ENCODE results near the gene CEP57. TPM values are rescaled to one million over a fixed set of nuclear protein-coding genes. Genes with fewer than 3 reads are reported as not detected.

The CEP57 gene
- polyA plus RNA-seq, 1 donor (not counting 4 experiments of a cell fraction or from before 2014, with no cell fraction given), result 27.1 TPM

DNA sequence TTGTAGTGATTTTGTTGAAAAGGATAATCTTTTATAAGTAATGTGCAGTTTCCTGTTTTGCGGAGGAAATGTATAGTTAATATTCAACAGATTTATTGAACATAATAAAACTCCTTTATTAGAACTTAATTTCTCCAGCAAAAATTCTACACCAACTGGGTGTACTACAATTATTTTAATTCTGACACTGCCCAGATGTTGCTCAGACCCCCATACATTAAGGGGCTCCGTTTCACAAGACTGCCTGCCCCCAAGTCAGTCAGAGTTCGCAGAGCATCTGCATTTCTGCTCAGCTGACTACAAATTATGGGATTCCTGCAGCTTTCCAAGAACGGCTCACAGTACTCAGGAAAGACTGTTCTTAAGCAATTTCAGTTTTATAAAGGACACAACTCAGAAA lies 6.2 kb downstream of the CEP57 start:
- FAIRE-seq (no peak), DNase-seq (ENCODE audit: low read depth, low spot score) (no peak)
- no peaks in the 10 kb centered on the region for H4K20me1 ChIP-seq (ENCODE audit: control insufficient read depth, extremely low read depth, insufficient read depth, low read length)
- H3K79me2 ChIP-seq (ENCODE audit: control insufficient read depth, insufficient read depth, low read length), result peaks cover 41% of the 10 kb centered on the region
- H3K9ac ChIP-seq (ENCODE audit: control insufficient read depth, extremely low read depth, insufficient read depth, low read length), result no peak overlapping the region
- no peaks in the 10 kb centered on the region for H3K9me3 ChIP-seq (ENCODE audit: control insufficient read depth, low read depth, low read length)
- no peaks in the 10 kb centered on the region for H3K9me1 ChIP-seq (ENCODE audit: control insufficient read depth, extremely low read depth, insufficient read depth, low read length)
- dilution Hi-C loops (cut with MboI; ENCODE audit: extremely low pct_ligation_motif_present, low sequenced_read_pairs), result no loop called here
- no peak overlapping the region for H3K4me2 ChIP-seq (ENCODE audit: control insufficient read depth, extremely low read depth, insufficient read depth, low read depth, low read length)
- no peak overlapping the region for H3K27ac ChIP-seq (ENCODE audit: control insufficient read depth, insufficient read depth, low read length)
- no peak overlapping the region for H3K4me3 ChIP-seq (ENCODE audit: control insufficient read depth in 2 of 3, extremely low read depth in 1 of 3, insufficient read depth in 2 of 3, low read depth in 1 of 3, low read length in 3 of 3)
- H3K27me3 ChIP-seq (ENCODE audit: control insufficient read depth, extremely low read depth, insufficient read depth, low read length), result no peaks in the 10 kb centered on the region
- peaks cover 8% of the 10 kb centered on the region for H3K4me1 ChIP-seq (ENCODE audit: control insufficient read depth, extremely low read depth, insufficient read depth, low read length)
- TF ChIP-seq, protein P1, sequence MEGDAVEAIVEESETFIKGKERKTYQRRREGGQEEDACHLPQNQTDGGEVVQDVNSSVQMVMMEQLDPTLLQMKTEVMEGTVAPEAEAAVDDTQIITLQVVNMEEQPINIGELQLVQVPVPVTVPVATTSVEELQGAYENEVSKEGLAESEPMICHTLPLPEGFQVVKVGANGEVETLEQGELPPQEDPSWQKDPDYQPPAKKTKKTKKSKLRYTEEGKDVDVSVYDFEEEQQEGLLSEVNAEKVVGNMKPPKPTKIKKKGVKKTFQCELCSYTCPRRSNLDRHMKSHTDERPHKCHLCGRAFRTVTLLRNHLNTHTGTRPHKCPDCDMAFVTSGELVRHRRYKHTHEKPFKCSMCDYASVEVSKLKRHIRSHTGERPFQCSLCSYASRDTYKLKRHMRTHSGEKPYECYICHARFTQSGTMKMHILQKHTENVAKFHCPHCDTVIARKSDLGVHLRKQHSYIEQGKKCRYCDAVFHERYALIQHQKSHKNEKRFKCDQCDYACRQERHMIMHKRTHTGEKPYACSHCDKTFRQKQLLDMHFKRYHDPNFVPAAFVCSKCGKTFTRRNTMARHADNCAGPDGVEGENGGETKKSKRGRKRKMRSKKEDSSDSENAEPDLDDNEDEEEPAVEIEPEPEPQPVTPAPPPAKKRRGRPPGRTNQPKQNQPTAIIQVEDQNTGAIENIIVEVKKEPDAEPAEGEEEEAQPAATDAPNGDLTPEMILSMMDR (optimal IDR thresholded peaks at IDR 0.05 in 1 of 3, IDR thresholded peaks at IDR 0.05 in 1 of 3, conservative IDR thresholded peaks at IDR 0.05 in 1 of 3; ENCODE audit: extremely low read depth in 1 of 3, insufficient read depth in 2 of 3, low read length in 3 of 3), result no peak
- TF ChIP-seq EZH2 (IDR thresholded peaks at IDR 0.05; ENCODE audit: low read length), result no peak
- no peak overlapping the region for H2AFZ ChIP-seq (ENCODE audit: control insufficient read depth, low read length)
- no peaks in the 10 kb centered on the region for H3K36me3 ChIP-seq (ENCODE audit: control insufficient read depth in 2 of 2, extremely low read depth in 1 of 2, insufficient read depth in 2 of 2, low read length in 2 of 2)

DNA sequence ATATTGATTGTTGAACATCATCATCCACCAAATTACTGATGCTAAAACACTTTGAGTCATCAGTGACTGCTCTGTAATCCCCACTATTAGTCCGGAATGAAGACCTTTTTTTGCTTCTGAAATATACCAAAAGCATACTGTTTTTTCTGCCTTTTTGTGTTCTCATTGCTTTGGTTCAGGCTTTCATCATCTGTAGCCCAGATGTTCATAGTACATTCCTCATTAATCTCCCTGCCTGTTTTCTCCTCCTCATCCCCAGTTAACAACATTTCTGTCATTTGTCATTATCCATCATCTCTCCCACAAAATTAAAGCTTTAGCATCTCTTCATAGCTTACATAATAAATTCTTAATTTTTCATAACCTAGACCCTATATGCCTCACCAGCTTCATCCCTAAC lies 9.2 kb downstream of the CEP57 start:
- FAIRE-seq (no peak), DNase-seq (ENCODE audit: low read depth, low spot score) (no peak)
- TF ChIP-seq, protein P1 (optimal IDR thresholded peaks at IDR 0.05 in 1 of 3, IDR thresholded peaks at IDR 0.05 in 1 of 3, conservative IDR thresholded peaks at IDR 0.05 in 1 of 3; ENCODE audit: extremely low read depth in 1 of 3, insufficient read depth in 2 of 3, low read length in 3 of 3), result no peak
- no peak for TF ChIP-seq EZH2 (IDR thresholded peaks at IDR 0.05; ENCODE audit: low read length)
- no peak overlapping the region for H3K4me3 ChIP-seq (ENCODE audit: control insufficient read depth in 2 of 3, extremely low read depth in 1 of 3, insufficient read depth in 2 of 3, low read depth in 1 of 3, low read length in 3 of 3)
- no peaks in the 10 kb centered on the region for H3K27me3 ChIP-seq (ENCODE audit: control insufficient read depth, extremely low read depth, insufficient read depth, low read length)
- H3K9me3 ChIP-seq (ENCODE audit: control insufficient read depth, low read depth, low read length), result no peaks in the 10 kb centered on the region
- H2AFZ ChIP-seq (ENCODE audit: control insufficient read depth, low read length), result no peak overlapping the region
- H3K4me1 ChIP-seq (ENCODE audit: control insufficient read depth, extremely low read depth, insufficient read depth, low read length), result no peaks in the 10 kb centered on the region
- dilution Hi-C loops (cut with MboI; ENCODE audit: extremely low pct_ligation_motif_present, low sequenced_read_pairs), result no loop called here
- H3K79me2 ChIP-seq (ENCODE audit: control insufficient read depth, insufficient read depth, low read length), result peaks cover 12% of the 10 kb centered on the region
- H3K9me1 ChIP-seq (ENCODE audit: control insufficient read depth, extremely low read depth, insufficient read depth, low read length), result no peaks in the 10 kb centered on the region
- H3K27ac ChIP-seq (ENCODE audit: control insufficient read depth, insufficient read depth, low read length), result no peak overlapping the region
- no peaks in the 10 kb centered on the region for H3K36me3 ChIP-seq (ENCODE audit: control insufficient read depth in 2 of 2, extremely low read depth in 1 of 2, insufficient read depth in 2 of 2, low read length in 2 of 2)
- H4K20me1 ChIP-seq (ENCODE audit: control insufficient read depth, extremely low read depth, insufficient read depth, low read length), result no peaks in the 10 kb centered on the region
- no peak overlapping the region for H3K9ac ChIP-seq (ENCODE audit: control insufficient read depth, extremely low read depth, insufficient read depth, low read length)
- no peak overlapping the region for H3K4me2 ChIP-seq (ENCODE audit: control insufficient read depth, extremely low read depth, insufficient read depth, low read depth, low read length)
